Upper lobe of right lung (tissue), 1 donor: ENCODE measurements around the gene LAIR2. TPM values are rescaled to one million over a fixed set of nuclear protein-coding genes. Genes with fewer than 3 reads are reported as not detected.

Source experiments
- ATAC-seq: fragments of 200-7000 bp; cut with Tn5 transposase; one replicate; pipeline ENCODE4 v1.9.1; 2020; ENCODE audit warnings: mild to moderate bottlenecking, moderate library complexity
- DNase-seq: peaks from one replicate; pipeline ENCODE4 v3.0.0-alpha.2; 2020
- H3K27ac ChIP-seq: fragments of 200-600 bp; one replicate; pipeline ENCODE4 v1.8.0; 2022
- H3K27me3 ChIP-seq: fragments of 200-600 bp; one replicate; pipeline ENCODE4 v1.8.0; 2022; ENCODE audit warnings: mild to moderate bottlenecking
- H3K36me3 ChIP-seq: fragments of 200-600 bp; one replicate; pipeline ENCODE4 v1.8.0; 2022
- H3K4me1 ChIP-seq: fragments of 200-600 bp; one replicate; pipeline ENCODE4 v1.8.0; 2022
- H3K4me3 ChIP-seq: fragments of 200-600 bp; one replicate; pipeline ENCODE4 v1.8.0; 2022; ENCODE audit warnings: mild to moderate bottlenecking
- H3K9me3 ChIP-seq: fragments of 200-600 bp; one replicate; pipeline ENCODE4 v1.8.0; 2022
- intact Hi-C: fragments of 100-400 bp; cut with DNase I; formaldehyde crosslinking; loops from one replicate; pipeline ENCODE4 v1.11.0; 2022
- long read RNA-seq: library from polyadenylated mRNA; unstranded; transcript quantifications from one replicate; pipeline ENCODE4 v2.0.0, GENCODE V29; 2021
- total RNA-seq: library from RNA; stranded (reverse); fragmentation: NEBNext Ultra II Directional; extraction: Animal tissue kit (Norgen Biotek cat#: 25700); gene quantifications from one replicate; pipeline ENCODE4 v1.2.1, GENCODE V29; 2021
- TF ChIP-seq, protein P1 (sequence below): fragments of 200-600 bp; IDR thresholded peaks from one replicate; pipeline ENCODE4 v1.8.0; 2022; ENCODE audit warnings: antibody characterized with exemption
- donor health status: DM: no; HTN: yes; CAD: no; lungs with severe emphysema.

LAIR2 gene, protein sequence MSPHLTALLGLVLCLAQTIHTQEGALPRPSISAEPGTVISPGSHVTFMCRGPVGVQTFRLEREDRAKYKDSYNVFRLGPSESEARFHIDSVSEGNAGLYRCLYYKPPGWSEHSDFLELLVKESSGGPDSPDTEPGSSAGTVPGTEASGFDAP
- not detected for total RNA-seq
- long read RNA-seq: 0 reads

- DNase-seq (no peak), ATAC-seq (no peak)
- no peak within 1 kb of the TSS for H3K27ac ChIP-seq
- H3K4me1 ChIP-seq: no peaks in the 10 kb centered on the region
- intact Hi-C loops: no loop called here
- no peaks in the 10 kb centered on the region for H3K36me3 ChIP-seq
- no peak within 1 kb of the TSS for H3K4me3 ChIP-seq
- TF ChIP-seq, protein P1, sequence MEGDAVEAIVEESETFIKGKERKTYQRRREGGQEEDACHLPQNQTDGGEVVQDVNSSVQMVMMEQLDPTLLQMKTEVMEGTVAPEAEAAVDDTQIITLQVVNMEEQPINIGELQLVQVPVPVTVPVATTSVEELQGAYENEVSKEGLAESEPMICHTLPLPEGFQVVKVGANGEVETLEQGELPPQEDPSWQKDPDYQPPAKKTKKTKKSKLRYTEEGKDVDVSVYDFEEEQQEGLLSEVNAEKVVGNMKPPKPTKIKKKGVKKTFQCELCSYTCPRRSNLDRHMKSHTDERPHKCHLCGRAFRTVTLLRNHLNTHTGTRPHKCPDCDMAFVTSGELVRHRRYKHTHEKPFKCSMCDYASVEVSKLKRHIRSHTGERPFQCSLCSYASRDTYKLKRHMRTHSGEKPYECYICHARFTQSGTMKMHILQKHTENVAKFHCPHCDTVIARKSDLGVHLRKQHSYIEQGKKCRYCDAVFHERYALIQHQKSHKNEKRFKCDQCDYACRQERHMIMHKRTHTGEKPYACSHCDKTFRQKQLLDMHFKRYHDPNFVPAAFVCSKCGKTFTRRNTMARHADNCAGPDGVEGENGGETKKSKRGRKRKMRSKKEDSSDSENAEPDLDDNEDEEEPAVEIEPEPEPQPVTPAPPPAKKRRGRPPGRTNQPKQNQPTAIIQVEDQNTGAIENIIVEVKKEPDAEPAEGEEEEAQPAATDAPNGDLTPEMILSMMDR: no peak
- peaks cover 9% of the 10 kb centered on the region for H3K27me3 ChIP-seq
- no peaks in the 10 kb centered on the region for H3K9me3 ChIP-seq
Observed at GRCh38 chr19:54502518-54503048, at the start of gene LAIR2. Gene LAIR2 (plus strand): TSS chr19:54502831. CDS start chr19:54502919, 88 bp downstream.

- Histone ChIP-seq H3K27me3 (no peaks in the 10 kb centered on the region), H3K9me3 (no peaks in the 10 kb centered on the region), H3K4me1 (peaks cover 26% of the 10 kb centered on the region), H3K36me3 (peaks cover 82% of the 10 kb centered on the region), H3K4me3 (no peak overlapping the region), H3K27ac (no peak overlapping the region)
- TF ChIP-seq, protein P1: no peak
- no peak for DNase-seq
- intact Hi-C loops: no loop called here
- no peak for ATAC-seq
Observed at GRCh38 chr19:54453921-54454780, 48.5 kb upstream of the LAIR2 start.

DNA sequence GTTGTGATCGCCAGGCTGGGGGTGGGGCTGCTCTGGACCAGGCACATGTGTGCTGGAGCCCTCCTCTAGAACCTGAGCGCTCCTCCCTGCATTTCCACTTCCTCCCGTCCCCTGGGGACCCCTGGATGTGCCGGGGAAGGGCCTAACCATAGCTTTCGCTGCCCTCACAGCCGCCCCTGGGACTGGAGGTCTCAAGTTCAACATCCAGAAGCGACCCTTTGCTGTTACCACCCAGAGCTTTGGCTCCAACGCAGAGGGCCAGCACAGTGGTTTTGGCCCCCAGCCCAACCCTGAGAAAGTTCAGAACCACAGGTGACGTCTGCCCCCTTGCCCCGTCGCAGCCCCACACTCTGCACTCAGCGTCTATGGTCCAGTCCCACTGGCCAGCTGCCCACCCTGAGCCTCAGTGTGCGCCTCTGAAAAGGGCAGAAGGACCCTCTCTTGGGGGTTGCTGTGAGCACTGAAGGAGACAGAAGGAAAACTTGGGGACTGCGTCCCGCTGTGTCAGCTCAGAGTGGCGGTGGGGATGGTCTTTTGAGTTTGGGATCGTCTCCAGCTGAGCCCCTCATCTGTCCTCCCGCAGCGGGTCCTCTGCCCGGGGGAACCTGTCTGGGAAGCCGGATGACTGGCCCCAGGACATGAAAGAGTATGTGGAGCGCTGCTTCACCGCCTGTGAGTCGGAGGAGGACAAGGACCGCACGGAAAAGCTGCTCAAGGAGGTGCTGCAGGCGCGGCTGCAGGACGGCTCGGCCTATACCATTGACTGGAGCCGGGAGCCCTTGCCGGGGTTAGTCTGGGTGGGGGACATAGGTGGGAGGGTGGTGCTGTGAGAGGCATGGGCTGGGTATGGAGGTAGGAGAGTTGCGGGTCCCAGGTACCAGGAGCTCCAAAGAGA lies 47.6 kb upstream of the LAIR2 start:
- Histone ChIP-seq H3K27me3 (no peaks in the 10 kb centered on the region), H3K4me3 (no peak overlapping the region), H3K4me1 (peaks cover 25% of the 10 kb centered on the region), H3K9me3 (no peaks in the 10 kb centered on the region), H3K27ac (no peak overlapping the region), H3K36me3 (peaks cover 90% of the 10 kb centered on the region)
- no peak for ATAC-seq
- DNase-seq: no peak
- intact Hi-C loops: no loop called here
- TF ChIP-seq, protein P1: no peak

GRCh38 chr19:54455786-54456422 lies 46.7 kb upstream of the LAIR2 start:
- ATAC-seq (no peak), DNase-seq (no peak)
- Histone ChIP-seq H3K4me1 (peaks cover 16% of the 10 kb centered on the region), H3K9me3 (no peaks in the 10 kb centered on the region), H3K27me3 (no peaks in the 10 kb centered on the region), H3K4me3 (no peak overlapping the region), H3K36me3 (peaks cover 99% of the 10 kb centered on the region), H3K27ac (no peak overlapping the region)
- intact Hi-C loops: no loop called here
- TF ChIP-seq, protein P1: no peak
